Measurements from ENCODE around the gene COL6A2. TPM values are rescaled to one million over a fixed set of nuclear protein-coding genes. Genes with fewer than 3 reads are reported as not detected.
A peak's percentile ranks its signal among the peaks of the same experiment; 100 is the strongest.

Gene COL6A2
- total RNA-seq, 1 donor from 2014 or later, result 32.0 TPM

GRCh38 chr21:46141767-46142581 is 44.1 kb downstream of the COL6A2 start:
- Mint-ChIP-seq H3K27me3 (peaks cover 34% of the 10 kb centered on the region), H3K36me3 (ENCODE audit: insufficient read depth) (peaks cover 5% of the 10 kb centered on the region), H3K4me1 (ENCODE audit: low read depth) (peaks cover 11% of the 10 kb centered on the region), H3K9me3 (ENCODE audit: low read depth) (no peaks in the 10 kb centered on the region), H3K27ac (no peak overlapping the region), H3K4me3 (ENCODE audit: low read depth) (no peak overlapping the region)
- no peak for DNase-seq (ENCODE audit: low spot score, unreplicated experiment)
- TF ChIP-seq CTCF (IDR thresholded peaks at IDR 0.05; ENCODE audit: unreplicated experiment), result no peak

GRCh38 chr21:46142582-46143473 is 44.9 kb downstream of the COL6A2 start:
- no peaks in the 10 kb centered on the region for H3K9me3 Mint-ChIP-seq (ENCODE audit: low read depth)
- H3K36me3 Mint-ChIP-seq (ENCODE audit: insufficient read depth), result peaks cover 5% of the 10 kb centered on the region
- no peak overlapping the region for H3K4me3 Mint-ChIP-seq (ENCODE audit: low read depth)
- H3K4me1 Mint-ChIP-seq (ENCODE audit: low read depth), result peaks cover 13% of the 10 kb centered on the region
- no peak overlapping the region for H3K27ac Mint-ChIP-seq
- peaks cover 33% of the 10 kb centered on the region for H3K27me3 Mint-ChIP-seq
- TF ChIP-seq CTCF (IDR thresholded peaks at IDR 0.05; ENCODE audit: unreplicated experiment), result no peak
- no peak for DNase-seq (ENCODE audit: low spot score, unreplicated experiment)

- Mint-ChIP-seq H3K4me1 (ENCODE audit: low read depth) (peaks cover 13% of the 10 kb centered on the region), H3K27ac (peak overlapping the region; percentile 53), H3K27me3 (peaks cover 27% of the 10 kb centered on the region), H3K9me3 (ENCODE audit: low read depth) (no peaks in the 10 kb centered on the region), H3K36me3 (ENCODE audit: insufficient read depth) (peaks cover 5% of the 10 kb centered on the region), H3K4me3 (ENCODE audit: low read depth) (no peak overlapping the region)
- no peak for TF ChIP-seq CTCF (IDR thresholded peaks at IDR 0.05; ENCODE audit: unreplicated experiment)
- no peak for DNase-seq (ENCODE audit: low spot score, unreplicated experiment)
Observed at GRCh38 chr21:46144464-46145070, 46.7 kb downstream of the COL6A2 start.

GRCh38 chr21:46145159-46145839 is 47.4 kb downstream of the COL6A2 start:
- no peak for TF ChIP-seq CTCF (IDR thresholded peaks at IDR 0.05; ENCODE audit: unreplicated experiment)
- Mint-ChIP-seq H3K9me3 (ENCODE audit: low read depth) (no peaks in the 10 kb centered on the region), H3K27ac (no peak overlapping the region), H3K4me3 (ENCODE audit: low read depth) (no peak overlapping the region), H3K36me3 (ENCODE audit: insufficient read depth) (peaks cover 5% of the 10 kb centered on the region), H3K27me3 (peaks cover 20% of the 10 kb centered on the region), H3K4me1 (ENCODE audit: low read depth) (peaks cover 13% of the 10 kb centered on the region)
- DNase-seq (ENCODE audit: low spot score, unreplicated experiment), result no peak

Measured in progenitor cell of endocrine pancreas (in vitro differentiated cells).